ENCODE results near the gene NRXN3.

Gene NRXN3

DNA sequence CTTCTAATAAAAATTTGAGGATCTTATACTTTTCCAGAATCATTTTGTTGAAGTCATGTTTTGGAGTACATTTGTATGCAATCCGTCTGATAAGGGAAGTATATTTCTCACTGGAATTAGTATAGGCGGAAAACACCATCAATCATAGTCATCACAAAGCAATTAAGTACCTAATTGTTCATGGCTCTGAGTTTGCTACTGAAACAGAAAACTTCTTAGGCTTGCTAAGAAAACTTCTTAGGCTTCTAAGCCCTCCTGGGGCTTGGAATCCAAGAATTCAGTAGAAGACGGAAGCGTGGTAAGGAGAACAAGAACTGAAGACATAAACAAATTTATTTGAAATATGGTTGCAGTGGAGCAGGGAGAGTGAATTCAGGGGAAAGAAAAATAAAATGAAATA lies 1404.9 kb downstream of the NRXN3 start:
- no peak for DNase-seq (ENCODE audit: low read depth in 2 of 2)

DNA sequence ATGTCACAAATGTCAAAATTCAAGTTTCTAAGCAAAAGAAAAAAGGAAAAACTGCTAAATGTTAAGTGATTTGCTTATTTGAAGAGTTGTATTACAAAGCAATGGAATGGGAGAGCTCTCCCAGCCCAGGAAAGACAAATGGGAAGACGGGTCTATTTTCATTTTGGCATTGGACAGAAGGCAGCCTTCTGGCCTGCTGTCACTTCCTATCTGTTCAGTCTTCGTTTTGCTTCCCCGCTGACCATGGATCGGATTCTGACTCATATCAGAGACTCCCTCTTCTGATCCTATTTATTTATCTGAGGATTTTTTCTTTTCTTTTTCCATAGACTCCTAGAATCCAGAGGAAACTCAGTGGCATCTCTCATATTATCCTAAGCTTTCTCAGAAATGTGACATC lies 1406.3 kb downstream of the NRXN3 start:
- no peak for DNase-seq (ENCODE audit: low read depth in 2 of 2)

DNA sequence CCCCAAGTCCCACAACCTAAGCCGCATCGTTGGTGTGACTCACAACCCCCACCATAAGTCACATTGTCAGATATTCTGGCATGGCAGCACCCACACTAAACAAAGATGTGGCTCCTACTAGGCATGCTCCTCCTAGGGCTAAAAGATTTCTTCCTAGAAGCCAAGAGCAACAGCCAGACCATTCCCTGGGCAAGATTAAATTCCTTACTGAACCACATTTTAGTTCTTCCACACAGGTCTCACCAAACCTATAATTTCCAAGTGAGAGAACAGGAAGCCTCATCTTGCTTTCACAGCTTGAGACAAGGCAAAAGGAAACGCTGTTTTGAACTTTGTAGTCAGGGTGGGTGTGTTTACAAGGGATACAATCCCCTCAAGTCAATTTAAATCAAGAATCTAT lies 1408.3 kb downstream of the NRXN3 start:
- DNase-seq (ENCODE audit: low read depth in 2 of 2): no peak

DNA sequence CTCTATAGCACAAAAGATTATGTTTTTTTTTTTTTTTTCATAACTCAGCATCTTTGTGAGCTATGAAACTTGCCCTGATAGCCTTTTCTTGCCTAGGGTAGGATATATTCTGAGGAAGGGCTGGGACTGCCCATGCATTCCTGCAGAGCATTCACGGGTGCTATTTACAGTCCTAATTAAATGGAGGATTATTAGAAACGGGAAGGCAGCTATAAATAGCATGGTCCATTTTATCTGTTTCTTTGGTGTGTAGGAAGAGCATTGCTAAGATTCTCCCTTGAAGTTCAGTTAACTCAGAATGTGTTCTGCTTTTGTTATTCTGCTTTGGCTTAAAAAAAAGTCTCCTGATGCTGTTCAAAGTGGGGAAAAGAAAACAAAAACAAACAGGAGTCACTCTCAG lies 1410.2 kb downstream of the NRXN3 start:
- no peak for DNase-seq (ENCODE audit: low read depth in 2 of 2)

DNA sequence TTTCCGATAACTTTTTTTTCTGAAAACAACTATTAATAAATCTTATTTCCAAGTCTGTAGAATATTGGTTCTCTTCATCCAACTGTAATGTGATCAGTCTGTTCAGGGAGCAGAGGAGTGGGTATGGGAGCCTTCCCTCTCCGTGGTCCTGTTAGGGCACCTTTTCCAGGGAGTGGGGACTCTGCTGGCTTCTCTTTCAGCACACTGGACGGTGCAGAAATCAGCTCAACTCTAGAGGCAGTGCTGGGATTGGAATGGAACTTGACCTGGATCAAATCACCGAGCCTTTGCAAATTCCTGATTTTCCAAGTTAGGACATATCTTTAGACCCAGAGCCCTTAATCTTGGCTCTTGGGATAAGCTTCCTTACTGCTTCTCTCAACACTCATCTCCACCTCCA lies 1410.7 kb downstream of the NRXN3 start:
- no peak for DNase-seq (ENCODE audit: low read depth in 2 of 2)

DNA sequence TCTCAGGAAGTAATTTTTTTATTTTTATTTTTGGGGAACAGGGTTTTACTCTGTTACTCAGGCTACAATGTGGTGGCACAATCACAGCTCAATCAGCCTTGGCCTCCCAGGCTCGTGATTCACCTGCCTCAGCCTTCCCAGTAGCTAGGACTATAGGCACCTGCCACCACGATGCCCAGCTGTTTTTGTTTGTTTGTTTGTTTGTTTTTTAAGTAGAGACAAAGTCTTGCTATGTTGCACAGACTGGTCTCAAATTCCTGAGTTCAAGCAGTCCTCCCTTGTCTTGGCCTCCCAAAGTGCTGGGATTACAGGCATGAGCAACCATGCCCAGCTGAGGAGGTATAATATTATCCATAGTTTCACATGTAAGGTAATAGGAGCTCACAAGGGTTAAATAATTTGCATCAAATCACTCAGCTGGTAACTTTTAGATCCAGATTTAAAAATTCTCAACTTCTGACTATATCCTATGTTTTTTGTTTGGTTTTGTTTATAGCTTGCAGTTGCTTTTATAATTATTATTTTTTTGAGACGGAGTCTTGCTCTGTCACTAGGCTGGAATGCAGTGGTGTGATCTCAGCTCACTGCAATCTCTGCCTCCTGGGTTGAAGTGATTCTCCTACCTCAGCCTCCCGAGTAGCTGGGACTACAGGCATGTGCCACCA lies 1411.9 kb downstream of the NRXN3 start:
- DNase-seq (ENCODE audit: low read depth in 2 of 2): no peak

DNA sequence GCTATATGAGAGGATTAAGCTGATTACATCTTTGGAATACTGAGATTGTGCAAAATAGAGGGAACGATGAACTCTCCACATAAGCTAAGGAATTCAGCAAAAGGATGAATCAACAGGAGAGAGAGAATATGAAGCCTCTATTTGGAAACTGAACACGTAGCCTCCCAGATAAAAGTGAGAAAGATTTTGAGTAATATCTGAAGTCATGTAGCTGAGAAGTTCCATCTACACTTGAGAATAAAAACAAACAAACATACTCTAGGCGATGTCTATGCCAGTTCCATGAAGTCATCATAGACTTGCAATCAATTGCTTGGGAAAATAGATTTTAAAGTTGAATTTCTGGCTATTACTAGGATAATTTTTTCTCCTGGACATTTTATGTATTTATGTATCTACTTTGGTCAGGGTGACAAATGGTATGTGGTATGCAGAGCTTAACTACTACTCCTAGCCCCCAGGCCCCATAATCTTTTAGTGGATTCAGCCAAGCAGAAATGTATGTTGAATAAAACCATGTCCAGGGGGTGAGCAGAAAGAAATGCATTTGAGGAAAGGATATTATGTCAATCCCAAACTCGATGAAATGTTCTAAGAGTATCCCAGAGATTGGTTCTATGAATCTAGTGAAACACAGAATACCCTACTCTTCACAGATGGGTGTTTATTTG lies 1413.7 kb downstream of the NRXN3 start:
- DNase-seq (ENCODE audit: low read depth in 2 of 2): no peak

DNA sequence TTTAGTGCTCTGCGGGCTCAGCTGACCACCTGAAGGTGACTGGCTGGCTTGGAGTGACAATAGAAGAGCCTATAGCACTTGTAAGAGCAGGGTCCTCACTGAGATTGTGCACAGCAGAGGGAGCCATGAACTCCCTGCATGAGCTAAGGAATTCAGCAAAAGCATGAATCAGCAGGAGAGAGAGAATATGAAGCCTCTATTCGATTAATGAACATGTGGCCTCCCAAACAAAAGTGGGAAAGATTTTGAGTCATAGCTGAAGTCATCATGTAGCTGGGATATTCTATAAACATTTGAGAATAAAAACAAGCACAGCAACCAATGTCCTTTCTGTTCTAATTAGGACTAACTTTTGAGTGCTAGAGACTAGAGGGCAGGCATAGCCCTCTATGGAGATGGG lies 1414.5 kb downstream of the NRXN3 start:
- DNase-seq (ENCODE audit: low read depth in 2 of 2): no peak

DNA sequence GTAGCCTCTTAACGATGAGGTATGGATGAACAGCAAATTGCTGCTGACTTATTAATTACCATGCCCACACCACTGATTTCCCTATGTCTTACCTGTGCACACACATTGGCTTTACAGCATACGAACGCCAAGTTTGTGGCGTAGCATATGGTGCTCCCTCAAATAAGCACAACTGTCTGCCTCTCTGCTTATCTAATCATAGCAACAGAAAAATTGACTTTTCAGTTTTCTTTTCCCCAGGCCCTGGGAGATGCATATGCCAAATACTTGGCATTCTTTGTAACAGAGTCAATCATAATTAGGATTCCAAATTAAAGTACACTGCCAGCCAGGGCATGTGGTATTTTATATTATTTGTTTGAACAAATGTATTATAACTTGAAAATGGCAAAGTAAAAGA lies 1415.7 kb downstream of the NRXN3 start:
- no peak for DNase-seq (ENCODE audit: low read depth in 2 of 2)

DNA sequence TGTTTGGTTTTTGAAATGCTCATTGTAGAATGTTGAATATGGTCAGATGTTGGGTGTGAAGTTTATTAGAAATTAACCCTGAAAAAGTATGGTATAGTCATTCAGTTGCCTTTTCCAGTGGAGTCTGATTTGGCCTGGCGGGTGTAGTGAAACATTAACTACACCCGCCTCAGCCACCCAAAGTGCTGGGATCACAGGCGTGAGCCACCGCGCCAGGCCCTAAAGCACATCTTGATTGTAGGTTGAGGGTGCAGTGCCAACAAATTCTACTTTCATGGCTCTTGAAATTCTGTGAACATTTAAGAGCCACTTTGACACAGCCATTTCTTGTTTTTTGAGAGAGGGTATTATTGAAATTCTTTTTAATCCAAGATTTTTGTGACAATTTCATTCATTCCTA lies 1416.2 kb downstream of the NRXN3 start:
- no peak for DNase-seq (ENCODE audit: low read depth in 2 of 2)

DNA sequence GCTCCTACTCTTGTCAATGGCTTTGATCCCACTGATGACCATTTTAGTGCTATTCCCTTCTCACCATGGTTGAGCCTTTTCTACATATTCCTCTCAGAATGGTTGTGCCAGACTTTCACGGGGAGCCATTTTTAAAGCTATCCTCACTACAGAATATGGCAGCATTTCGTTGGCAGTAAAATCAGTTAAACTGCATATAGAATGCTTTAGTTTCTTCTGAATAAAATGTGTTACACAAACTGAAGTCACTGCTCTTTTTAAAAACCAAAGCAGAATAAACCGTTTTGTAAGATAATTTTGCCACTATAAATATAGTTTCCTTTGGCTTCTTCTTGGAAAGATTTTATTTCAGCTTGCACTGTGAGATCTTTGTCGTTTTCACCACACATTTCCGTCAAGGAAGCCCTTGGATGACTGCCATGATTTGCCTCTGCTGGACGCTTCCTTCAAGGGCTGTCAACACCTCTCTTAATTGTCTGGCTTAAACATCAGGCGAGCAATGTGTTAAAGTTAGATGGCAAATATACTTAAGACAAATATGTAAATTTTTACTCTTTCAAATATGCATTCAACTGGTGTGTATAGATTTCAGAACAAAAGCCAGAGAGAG lies 1416.9 kb downstream of the NRXN3 start:
- no peak for DNase-seq (ENCODE audit: low read depth in 2 of 2)

DNA sequence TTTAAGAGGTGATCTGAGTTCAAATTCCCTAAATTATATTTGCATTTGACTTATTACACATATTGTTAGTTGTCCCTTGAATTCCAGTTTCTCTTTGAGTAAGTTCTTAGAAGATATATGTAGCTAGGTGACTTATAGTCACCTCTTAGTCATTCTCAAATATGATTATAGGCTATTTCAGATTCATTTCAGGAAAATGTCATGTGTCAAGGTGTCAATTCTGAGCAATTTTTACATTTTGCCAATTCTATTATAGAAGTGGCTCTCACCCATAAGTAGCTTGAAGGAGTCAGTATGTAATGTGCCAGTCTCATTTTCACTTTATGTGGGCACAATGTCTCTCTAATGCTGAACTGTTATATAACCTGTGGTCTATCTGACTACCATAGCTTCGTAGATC lies 1417.7 kb downstream of the NRXN3 start:
- no peak for DNase-seq (ENCODE audit: low read depth in 2 of 2)

DNA sequence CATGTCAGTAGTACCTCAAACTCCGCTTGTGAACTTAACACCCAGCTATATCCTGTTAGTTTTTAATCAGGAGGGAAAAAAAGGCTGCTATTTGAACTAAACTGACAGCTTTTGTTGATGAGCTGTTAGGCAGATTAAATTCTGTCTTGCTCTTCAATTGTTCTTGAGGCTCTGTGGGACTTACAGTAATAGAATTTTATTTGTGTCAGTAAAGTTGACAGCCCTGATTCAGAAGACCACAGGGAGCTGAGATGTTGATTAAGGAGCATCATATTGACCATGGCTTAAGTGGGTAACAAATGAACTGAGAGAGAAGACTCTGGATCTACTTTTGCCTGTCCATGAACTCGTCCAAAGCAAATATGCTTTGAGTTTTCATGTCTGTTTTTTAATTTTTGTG lies 1418.2 kb downstream of the NRXN3 start:
- no peak for DNase-seq (ENCODE audit: low read depth in 2 of 2)

DNA sequence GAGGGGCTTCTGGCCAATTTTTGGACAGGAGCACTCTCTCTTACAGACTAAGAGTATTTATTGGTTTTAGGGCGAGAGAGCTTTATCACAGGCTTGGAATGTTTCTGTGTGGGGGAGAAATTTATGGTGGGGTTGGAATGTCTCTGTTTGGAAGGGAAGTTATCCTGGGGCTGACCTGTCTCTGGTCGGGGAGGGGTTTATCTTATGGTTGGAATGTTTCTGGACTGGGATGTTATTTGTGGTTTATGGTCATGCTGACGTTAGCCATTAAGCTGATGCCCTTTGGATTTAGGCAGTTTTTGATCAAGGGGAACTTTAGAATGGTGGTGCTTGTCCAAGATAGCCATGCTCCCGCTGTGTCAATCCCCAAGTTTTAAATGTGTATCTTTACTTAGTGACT lies 1426.4 kb downstream of the NRXN3 start:
- no peak for DNase-seq (ENCODE audit: low read depth in 2 of 2)

DNA sequence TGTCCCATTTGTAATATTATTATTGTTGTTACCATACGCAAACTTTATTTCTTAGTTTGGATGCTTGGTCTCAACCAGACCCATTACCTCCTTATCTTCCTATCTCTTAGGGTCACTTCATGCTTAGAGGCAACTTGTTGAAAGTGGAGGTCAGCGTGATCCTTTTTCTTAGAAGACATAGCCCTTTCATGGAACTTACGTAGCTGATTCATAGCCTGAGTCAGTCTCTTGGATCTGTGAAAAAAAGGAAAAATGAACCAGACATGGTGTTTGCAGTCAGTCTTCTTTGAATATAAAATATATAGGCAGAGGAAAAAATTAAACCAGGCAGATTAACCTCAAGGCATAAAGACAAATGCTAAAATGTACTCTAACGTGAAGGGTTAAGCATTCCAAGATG lies 1427.4 kb downstream of the NRXN3 start:
- no peak for DNase-seq (ENCODE audit: low read depth in 2 of 2)

DNA sequence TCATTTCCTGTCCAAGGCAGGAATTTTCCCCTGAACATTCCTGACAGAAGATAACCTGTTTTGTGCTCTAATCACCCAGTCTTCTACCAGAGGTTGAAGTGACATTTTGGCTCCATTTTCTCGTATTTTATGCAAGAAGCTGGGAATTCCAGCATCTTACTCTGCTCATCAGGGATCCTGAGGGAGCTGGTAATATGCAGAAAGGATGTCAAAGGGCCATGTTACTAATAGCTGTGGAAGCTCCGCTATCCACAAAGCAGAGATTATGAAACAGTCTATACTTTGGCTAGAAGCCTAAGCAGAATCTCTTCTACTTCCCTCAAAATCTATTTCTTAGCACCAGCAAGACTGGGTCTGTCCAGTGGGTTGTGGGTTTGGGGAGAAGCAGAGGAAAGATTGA lies 1428.2 kb downstream of the NRXN3 start:
- no peak for DNase-seq (ENCODE audit: low read depth in 2 of 2)

DNA sequence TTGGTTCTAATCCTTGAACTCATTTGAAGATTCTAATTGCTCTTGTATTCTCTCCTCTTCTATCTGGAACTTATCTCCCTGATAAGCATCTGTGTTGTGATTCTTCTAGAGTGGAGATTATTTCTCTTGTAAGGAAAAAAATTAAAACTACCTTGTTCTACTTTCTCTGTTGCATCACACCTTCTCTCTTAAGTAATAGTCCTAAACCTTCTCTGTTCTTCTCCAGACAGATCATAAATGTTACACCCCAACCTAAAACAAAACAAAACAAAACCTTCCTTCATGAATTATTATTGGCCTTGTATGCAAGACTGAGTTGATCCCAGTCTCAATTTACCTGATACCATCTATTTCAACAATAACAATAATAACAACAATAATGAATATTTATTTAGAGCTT lies 1429.1 kb downstream of the NRXN3 start:
- no peak for DNase-seq (ENCODE audit: low read depth in 2 of 2)

DNA sequence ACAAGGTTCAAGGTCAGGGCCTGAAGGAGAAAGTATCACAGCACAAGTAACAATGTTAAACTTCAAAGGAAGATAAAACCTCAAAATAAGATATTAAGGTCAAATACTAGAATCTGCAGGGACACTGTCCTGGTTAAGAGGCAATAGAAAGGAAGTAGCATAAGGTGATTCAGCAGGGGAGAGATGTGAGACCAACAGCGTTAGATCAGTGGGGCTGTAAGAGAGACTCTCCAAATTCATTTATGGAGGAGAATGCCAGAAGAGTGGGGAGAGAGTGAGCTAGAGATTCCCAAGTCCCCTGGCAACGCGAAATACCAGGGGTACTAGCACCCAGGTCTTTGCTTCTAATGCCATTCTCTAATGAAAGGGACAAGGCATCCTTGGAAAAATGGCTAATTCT lies 1430.2 kb downstream of the NRXN3 start:
- no peak for DNase-seq (ENCODE audit: low read depth in 2 of 2)

DNA sequence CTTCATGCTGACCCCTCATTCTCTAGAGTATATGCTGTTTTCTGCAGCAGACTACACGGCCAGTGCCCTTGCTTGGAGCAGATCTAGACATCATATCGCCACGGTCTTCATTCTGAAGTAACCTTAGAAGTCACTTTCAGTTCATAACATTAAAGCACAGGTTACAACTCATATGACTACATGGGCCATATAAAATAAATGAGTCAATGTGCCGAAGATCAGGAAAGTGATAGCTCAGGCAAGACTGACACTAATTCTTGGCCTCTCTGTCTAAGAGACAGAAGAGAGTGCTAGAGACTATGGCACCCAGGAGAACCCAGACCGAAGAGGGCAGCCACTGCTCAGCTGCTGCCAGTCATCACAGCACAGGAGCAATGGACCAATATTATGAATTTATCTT lies 1431.4 kb downstream of the NRXN3 start:
- no peak for DNase-seq (ENCODE audit: low read depth in 2 of 2)

DNA sequence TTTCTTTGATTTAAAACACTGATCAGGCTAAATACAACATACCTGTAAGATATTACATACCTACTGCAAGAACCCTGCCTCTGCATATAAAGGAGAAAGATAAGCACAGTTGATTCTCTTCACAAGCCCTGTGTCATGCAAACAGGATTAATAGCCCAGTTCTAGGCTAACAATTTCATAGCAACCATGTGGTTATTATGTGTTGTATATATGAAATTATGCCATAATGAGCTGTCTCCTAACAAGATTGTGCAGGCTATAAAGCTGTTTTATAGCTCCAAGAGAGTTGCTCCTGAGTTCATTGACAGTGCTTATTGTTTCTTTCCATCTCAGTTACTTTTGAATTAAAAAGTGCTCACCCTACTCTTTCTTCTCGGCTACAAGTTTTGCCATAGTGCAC lies 1431.9 kb downstream of the NRXN3 start:
- no peak for DNase-seq (ENCODE audit: low read depth in 2 of 2)

DNA sequence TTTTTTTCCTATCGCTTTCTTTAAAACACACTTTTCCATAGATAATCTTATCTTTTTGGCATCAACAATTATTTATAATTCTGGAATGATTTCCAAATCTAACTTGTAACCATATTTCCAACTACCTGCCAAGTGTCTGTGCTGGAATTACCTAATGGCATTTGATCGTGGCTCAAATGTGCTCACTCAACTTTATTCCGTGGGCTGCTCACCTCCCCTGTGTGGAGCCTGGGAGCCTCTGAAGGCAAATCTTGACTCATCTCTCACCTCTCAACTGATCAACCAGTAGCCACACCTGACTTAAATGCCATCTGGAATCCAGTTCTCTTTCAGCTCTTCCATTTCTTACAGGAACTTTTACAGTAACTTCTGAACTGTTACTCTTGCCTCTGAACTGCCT lies 1432.6 kb downstream of the NRXN3 start:
- no peak for DNase-seq (ENCODE audit: low read depth in 2 of 2)

DNA sequence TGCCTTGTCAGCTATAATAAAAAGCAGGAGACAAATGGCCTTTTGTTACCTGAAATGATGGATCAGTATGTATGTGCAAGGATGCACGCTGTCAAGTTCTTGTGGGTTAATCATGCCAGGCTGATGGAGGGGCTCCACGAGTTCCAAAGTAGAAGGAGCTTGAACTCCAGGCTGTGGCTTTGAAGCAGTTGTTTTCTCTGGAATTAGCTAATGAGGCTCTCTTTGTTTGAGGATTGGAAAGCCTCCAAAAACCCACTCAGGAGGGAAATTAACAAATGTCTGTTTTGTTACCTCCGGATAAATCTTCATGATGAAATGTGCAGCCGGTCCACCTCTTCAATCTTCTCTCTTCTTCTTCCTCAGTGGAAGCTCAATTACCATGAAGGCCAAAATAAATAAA lies 1435.7 kb downstream of the NRXN3 start:
- DNase-seq (ENCODE audit: low read depth in 2 of 2): no peak

DNA sequence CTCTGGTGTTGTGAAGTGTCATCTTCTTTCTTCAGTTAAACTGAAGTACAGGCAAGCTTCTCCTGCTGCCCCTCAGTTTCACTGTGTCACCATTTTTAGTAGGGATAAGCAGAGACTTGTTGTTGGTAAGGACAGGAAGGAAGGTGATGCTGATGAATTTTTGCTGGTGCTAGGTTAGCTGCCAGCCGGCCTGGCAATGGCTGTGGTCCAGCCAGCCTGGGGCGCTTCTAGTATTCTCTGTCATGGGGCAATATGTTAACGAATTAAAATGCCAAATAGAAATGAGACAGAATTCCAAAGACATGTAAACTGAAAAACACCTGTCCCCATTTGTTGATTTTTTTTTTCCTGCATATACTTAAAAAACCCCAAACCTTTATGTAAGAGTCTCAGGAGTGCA lies 1438.3 kb downstream of the NRXN3 start:
- no peak for DNase-seq (ENCODE audit: low read depth in 2 of 2)

DNA sequence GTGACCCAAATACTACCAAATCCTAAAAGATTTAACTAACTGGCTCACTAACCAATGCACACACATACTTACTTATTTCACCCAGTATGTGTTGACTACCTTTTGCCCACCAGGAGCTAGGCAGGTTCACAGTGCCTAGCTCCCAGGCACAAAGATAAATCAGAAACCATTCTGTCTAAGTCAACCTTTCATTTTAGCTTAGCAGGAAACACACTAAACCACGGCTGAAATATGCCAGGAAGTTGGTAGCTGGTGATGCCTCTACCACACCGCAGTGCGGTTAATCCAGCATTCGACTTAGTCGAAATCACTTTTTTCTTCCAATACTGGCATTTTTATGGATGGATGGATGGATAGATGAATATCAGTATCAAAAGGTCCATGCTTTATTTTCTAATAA lies 1443.5 kb downstream of the NRXN3 start:
- no peak for DNase-seq (ENCODE audit: low read depth in 2 of 2)
